GM12874 (cell line): ENCODE measurements around the gene NAP1L4.

Experiments
- TF ChIP-seq, protein P1 (sequence below): IDR thresholded peaks from 2 replicates; pipeline ENCODE4 v1.5.1; 2011; ENCODE audit warnings: low read depth, mild to moderate bottlenecking, control low read depth, low read length, moderate library complexity; ENCODE audit not compliant: insufficient read depth

NAP1L4 gene

DNA sequence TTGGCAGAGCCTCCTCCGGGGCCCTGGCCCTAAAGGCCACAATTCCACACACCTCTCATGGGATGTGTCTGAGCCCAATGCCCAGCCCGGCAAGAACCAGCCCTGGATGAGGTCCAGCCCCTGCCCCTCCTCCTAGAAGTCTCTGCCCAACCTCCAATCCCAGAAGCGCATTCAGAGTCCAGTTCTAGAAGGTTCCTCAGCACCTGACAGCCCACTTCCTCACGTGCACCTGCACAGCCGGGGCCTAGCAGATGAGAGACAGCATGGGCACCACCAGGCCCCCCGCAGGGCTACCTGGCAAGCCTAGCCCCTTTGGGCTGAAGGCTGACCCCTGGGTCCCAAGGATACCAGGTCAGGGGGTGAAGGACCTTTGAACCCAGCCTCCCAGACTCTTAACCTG lies 95.1 kb downstream of the NAP1L4 start:
- TF ChIP-seq, protein P1, sequence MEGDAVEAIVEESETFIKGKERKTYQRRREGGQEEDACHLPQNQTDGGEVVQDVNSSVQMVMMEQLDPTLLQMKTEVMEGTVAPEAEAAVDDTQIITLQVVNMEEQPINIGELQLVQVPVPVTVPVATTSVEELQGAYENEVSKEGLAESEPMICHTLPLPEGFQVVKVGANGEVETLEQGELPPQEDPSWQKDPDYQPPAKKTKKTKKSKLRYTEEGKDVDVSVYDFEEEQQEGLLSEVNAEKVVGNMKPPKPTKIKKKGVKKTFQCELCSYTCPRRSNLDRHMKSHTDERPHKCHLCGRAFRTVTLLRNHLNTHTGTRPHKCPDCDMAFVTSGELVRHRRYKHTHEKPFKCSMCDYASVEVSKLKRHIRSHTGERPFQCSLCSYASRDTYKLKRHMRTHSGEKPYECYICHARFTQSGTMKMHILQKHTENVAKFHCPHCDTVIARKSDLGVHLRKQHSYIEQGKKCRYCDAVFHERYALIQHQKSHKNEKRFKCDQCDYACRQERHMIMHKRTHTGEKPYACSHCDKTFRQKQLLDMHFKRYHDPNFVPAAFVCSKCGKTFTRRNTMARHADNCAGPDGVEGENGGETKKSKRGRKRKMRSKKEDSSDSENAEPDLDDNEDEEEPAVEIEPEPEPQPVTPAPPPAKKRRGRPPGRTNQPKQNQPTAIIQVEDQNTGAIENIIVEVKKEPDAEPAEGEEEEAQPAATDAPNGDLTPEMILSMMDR = no peak

DNA sequence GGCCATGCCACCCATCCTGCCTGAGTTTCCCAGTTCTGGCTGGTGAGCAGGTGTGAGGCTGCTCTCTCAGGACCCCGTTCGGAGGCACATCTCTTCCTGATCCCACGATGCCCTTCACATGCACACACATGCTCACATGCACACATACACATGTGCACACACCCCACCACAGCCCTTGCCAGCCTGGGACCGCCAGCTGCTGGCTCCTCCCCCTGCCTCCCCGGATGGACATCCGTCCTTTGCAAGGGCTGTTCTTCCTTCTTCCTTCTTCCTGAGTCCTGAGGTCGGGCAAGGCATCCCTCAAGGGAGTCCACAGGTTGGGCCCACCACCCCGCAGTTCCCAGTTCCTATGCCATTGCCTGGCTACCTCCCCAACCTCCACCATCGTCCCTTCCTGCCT lies 96.1 kb downstream of the NAP1L4 start:
- TF ChIP-seq, protein P1 = no peak
